ENCODE data around the gene ARMC2. TPM values are rescaled to one million over a fixed set of nuclear protein-coding genes. Genes with fewer than 3 reads are reported as not detected.

The ARMC2 gene
- total and polyA plus RNA-seq, 7 donors, result 0.56 to 3.7 (median 2.0) TPM

DNA sequence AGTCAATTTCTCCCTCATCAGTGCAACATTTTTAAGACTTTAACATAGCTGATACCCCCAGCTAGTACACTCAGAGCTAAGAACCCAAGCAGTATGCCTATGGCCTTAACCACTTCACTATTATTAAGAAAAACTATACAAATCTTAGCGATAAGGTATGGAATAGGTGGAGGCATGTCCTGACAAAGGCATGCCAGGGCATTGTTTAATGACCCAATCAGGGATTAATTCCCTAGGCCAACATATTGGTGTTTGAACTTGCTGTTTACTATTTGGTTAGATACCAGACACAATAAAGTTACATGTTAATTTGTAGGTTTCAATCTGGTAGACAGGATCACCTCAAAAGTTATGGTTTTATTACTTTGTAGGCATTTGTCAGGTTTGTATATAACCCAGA, 93.1 kb downstream of the ARMC2 start:
- no peaks in the 10 kb centered on the region for H3K36me3 ChIP-seq (ENCODE audit: insufficient read depth in 1 of 2, low read depth in 1 of 2)
- peaks cover 58% of the 10 kb centered on the region for H3K4me1 ChIP-seq
- H3K27me3 ChIP-seq (ENCODE audit: insufficient read depth in 3 of 3, low read length in 2 of 3), result no peaks in the 10 kb centered on the region
- peak overlapping the region; percentile 78 for H3K27ac ChIP-seq
- DNase-seq (no peak), ATAC-seq (no peak)
- no peaks in the 10 kb centered on the region for H3K9me3 ChIP-seq
- 96 to 100% (median 97%) methylated on average over 1 of the region's 1 CpG for WGBS, 3 donors
- intact Hi-C loops (cut with DNase I), result no loop called here
- TF ChIP-seq, protein P1, sequence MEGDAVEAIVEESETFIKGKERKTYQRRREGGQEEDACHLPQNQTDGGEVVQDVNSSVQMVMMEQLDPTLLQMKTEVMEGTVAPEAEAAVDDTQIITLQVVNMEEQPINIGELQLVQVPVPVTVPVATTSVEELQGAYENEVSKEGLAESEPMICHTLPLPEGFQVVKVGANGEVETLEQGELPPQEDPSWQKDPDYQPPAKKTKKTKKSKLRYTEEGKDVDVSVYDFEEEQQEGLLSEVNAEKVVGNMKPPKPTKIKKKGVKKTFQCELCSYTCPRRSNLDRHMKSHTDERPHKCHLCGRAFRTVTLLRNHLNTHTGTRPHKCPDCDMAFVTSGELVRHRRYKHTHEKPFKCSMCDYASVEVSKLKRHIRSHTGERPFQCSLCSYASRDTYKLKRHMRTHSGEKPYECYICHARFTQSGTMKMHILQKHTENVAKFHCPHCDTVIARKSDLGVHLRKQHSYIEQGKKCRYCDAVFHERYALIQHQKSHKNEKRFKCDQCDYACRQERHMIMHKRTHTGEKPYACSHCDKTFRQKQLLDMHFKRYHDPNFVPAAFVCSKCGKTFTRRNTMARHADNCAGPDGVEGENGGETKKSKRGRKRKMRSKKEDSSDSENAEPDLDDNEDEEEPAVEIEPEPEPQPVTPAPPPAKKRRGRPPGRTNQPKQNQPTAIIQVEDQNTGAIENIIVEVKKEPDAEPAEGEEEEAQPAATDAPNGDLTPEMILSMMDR (IDR thresholded peaks at IDR 0.05), result no peak
- H3K4me3 ChIP-seq, result no peak overlapping the region

DNA sequence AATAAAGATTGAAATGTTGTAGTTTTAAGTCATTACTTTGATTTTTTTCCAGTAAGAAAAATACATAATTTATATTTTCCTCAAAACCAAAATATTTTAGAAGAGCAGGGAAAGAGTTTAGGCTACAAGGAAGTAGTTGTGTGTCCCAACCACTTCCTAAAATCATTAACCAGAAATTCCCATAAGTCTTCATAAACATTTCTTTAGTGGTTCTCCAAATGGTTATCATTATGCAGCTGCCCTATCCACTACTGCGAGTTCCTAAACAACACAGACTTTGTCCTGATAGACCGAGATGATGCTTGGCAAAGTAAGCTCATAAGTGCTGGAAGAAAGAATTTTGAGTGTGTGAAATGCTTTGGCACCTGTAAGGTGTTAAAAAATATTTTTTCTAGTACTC, 93.6 kb downstream of the ARMC2 start:
- Histone ChIP-seq H3K9me3 (no peaks in the 10 kb centered on the region), H3K27me3 (ENCODE audit: insufficient read depth in 3 of 3, low read length in 2 of 3) (no peaks in the 10 kb centered on the region), H3K4me1 (peaks cover 63% of the 10 kb centered on the region), H3K27ac (peak overlapping the region; percentile 12), H3K36me3 (ENCODE audit: insufficient read depth in 1 of 2, low read depth in 1 of 2) (no peaks in the 10 kb centered on the region), H3K4me3 (no peak overlapping the region)
- WGBS, 3 donors, result 49 to 80% (median 57%) methylated on average over 2 of the region's 2 CpGs
- TF ChIP-seq, protein P1 (IDR thresholded peaks at IDR 0.05), result no peak
- DNase-seq (no peak), ATAC-seq (no peak)
- intact Hi-C loops (cut with DNase I), result no loop called here

DNA sequence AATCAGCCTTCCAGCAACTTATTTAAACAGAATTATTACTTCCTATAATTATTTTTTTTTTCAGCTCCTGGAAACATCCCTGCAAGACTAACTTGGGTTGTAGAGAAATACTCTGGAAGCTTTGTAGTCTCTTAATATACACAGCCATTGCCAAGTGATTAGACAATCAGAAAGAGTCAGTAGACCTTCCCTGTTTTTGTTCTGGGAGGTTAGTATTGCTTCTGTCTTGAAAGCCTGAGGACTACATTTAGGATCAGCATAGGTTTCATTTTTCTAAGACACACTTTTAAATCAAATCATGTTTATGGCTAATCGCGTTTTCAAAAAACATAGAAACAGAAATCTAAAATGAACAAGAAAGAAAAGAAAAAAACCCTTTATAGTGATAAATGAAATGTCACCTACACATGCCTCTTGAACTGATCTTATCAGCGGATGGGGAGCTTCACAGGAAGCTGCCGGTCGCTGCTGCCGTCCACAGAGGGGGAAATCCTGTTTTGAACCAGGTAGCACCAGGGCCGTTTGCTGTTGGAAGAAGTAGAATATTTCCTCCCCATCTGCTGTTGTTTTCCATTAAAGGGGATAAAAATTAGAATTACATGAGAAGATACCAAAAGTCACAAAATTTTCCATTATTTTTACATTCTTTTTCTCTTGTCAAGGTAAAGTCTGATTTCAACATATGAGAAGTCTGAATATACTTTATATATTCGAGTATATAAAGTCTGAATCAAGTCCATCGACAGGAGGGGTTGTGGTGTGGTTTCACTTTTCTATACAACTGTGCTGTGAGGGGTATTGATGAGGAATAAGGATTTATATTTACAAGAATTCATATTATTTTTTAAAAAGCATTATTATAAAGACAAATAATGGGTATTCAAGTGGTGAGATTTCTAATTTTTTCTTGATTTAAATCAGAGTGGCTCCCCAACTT, 94.6 kb downstream of the ARMC2 start:
- TF ChIP-seq, protein P1 (IDR thresholded peaks at IDR 0.05), result no peak
- no peaks in the 10 kb centered on the region for H3K36me3 ChIP-seq (ENCODE audit: insufficient read depth in 1 of 2, low read depth in 1 of 2)
- no peak overlapping the region for H3K4me3 ChIP-seq
- 62 to 71% (median 71%) methylated on average over 9 of the region's 9 CpGs for WGBS, 3 donors
- intact Hi-C loops (cut with DNase I), result no loop called here
- no peak for DNase-seq
- no peaks in the 10 kb centered on the region for H3K9me3 ChIP-seq
- no peak for ATAC-seq
- H3K27me3 ChIP-seq (ENCODE audit: insufficient read depth in 3 of 3, low read length in 2 of 3), result no peaks in the 10 kb centered on the region
- peak overlapping the region; percentile 91 for H3K27ac ChIP-seq
- peaks cover 73% of the 10 kb centered on the region for H3K4me1 ChIP-seq

DNA sequence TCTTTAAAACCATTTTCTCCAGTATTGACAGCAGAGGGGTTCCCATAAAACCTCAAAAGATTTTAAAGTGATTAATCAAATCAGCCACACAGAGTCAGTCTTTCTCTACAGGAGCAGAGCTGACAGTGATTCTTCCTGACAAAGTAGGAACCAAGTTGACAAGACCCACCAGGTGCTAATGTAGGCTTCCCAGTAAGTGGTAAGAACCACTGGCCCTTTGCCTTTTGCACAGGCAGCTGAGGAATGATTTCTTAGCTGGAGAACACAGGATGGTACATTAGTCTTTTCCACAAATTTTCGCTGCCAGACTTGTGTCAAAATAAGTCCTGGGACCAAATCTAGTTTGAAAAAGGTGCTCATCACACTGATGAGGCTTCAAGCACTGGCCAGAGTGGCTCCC, 95.8 kb downstream of the ARMC2 start:
- Histone ChIP-seq H3K27me3 (ENCODE audit: insufficient read depth in 3 of 3, low read length in 2 of 3) (no peaks in the 10 kb centered on the region), H3K4me1 (peaks cover 85% of the 10 kb centered on the region), H3K9me3 (no peaks in the 10 kb centered on the region), H3K4me3 (peak overlapping the region; percentile 52), H3K36me3 (ENCODE audit: insufficient read depth in 1 of 2, low read depth in 1 of 2) (no peaks in the 10 kb centered on the region), H3K27ac (peak overlapping the region; percentile 91)
- WGBS, 3 donors, result 28 to 50% (median 29%) methylated on average over 1 of the region's 1 CpG
- TF ChIP-seq, protein P1 (IDR thresholded peaks at IDR 0.05), result peak; percentile 15
- intact Hi-C loops (cut with DNase I), result no loop called here
- peak; percentile 64 to 70 (median 67) for ATAC-seq
- no peak for DNase-seq
